Activated CD4-positive, CD25-positive, alpha-beta regulatory T cell treated with anti-CD3 and anti-CD28 coated beads, Interleukin-2, amount 50 U/mL, for 24 hours (primary cell): Measurements from ENCODE around the gene AP4B1.

Experiments used
- ATAC-seq, 2 donors: fragments of 150-1000 bp; cut with Tn5 transposase; one replicate each; pipeline ENCODE4 v1.10.0; 2021; ENCODE audit warnings: mild to moderate bottlenecking in 1 of 2, moderate library complexity in 1 of 2

Gene AP4B1

DNA sequence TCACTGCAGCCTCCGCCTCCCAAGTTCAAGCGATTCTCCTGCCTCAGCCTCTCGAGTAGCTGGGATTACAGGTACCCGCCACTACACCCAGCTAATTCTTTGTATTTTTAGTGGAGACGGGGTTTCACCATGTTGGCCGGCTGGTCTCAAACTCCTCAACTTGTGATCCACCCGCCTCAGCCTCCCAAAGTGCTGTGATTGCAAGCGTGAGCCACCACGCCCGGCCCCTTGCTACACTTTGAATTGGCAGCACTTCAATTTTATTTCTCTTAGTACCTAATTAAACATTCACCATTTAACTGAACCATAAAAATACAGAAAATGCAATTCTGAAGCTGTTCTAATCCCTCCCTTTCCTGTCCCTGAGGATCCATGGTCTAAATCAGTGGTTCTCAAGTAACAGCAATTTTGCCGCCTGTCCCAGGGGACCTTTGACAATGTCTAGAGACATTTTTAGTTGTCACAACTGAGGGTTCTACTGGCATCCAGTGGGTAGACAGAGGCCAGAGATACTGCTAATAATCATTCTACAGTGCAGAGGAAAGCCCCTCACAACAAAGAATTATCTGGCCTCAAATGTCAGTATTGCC, 12.9 kb downstream of the AP4B1 start:
- no peak for ATAC-seq

DNA sequence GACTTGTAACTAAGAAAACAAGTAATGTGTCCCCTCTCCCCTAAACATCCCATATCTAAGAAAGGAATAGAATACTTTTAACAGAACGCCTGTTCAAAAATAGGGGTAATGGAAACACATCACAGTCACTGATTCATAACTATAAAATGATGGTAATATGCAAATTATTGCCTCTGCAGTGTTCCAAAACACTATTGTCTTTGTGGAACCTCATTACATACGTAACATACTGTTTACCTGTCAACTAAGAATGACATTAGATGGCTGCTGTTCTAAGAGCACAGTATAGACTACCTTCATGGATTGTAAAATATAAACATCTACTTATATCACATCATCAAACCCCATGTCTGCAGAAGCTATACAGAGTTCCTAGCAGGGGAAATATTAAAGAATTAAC, 13.8 kb downstream of the AP4B1 start:
- ATAC-seq = peak; percentile 65 to 72

DNA sequence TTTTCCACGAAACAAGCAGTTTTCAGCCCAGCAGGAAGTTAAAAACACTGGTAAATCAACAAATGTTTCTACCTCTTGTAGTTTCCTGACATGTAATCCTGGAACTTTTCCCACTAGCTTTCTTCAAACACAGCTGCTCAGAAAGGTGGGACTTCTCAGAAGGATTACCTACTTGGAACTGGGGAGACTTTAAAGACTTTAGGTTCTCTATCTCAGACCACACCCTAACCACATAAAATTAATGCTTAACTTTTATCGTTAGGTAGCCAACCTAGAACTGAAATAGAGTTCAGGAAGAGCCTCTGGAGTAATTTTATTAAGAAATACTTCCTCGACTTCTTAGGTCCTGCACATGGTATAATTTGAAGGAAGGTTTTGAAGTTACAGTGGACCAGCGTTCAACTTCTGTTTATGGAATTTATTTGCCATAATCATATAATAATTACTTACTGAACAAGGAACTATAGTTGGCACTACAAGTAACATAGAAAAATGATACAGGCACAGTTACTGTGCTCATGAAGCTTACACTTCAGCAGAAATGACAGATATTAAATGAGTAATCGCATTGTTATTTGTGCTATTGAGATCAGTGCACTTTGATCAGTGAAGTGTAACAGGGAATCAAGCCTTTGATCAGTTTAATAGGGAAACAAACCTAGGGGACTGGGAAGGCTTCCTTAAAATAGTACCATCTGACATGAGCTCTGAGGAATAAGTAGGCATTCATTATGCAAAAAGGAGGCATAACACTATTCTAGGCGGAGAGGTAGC, 17.0 kb downstream of the AP4B1 start, which contains the start of gene BCL2L15:
TSS of gene BCL2L15 (minus strand) at position 180 of the 774 bp plus-strand sequence. CDS start 206 bp downstream, outside the sequence.
- no peak for ATAC-seq

DNA sequence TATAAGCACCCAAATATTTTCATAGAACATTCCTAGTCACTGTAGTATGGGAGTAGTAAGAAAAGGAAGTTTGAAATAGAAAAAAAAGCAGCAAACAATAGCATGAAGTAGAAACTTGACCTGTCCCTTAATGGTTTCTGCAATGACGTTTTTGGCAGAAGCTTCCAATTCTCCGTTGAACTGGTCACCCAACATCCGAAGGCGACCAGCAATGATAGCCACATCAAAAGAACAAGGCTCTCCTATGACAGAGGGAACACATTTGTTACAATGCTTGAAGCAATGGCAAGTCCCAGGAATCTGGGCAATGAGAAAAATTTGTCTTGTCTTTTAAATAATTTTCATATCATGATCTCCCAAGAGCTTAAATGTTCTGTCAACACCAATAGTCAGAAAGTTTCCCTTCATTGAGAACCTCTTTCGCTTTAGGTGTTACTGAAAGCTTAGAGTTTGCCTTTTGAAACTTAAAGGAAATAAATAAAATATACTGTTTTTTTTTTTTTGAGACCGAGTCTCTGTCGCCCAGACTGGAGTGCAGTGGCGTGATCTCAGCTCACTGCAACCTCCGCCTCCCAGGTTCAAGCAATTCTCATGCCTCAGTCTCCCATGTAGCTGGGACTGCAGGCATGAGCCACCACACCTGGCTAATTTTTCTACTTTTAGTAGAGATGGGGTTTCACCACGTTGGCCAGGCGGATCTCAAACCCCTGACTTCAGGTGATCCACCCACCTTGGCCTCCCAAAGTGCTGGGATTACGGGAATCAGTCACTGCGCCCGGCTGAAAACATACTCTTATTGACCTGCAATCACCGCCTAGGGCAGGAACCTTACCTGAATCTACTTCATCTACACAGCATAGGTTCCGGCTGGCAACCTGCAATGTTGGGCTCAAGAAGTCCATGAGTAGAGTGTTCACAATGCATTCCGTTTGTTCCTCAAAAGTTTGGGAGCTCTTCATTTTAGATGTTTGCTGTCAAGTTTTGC, 17.9 kb downstream of the AP4B1 start:
- ATAC-seq = no peak

DNA sequence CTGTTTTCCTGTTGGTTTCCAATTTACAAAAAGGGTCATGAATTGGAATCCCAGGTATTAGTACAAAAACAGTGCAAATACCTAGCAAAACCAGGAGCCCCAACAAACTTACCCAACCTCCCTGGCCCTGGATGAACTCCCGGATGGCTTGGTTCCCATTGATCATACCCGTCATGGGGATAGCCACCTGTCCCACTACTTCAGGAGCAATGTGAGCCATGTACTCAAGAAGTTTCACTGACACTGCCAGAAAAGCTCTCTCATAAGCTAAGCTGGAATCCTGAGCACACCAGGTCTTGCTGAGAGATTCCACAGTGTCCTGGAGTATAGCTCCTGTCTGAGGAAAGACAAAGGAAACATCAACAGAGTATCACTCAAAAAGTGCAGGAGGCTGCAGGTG, 22.9 kb downstream of the AP4B1 start:
- no peak for ATAC-seq

DNA sequence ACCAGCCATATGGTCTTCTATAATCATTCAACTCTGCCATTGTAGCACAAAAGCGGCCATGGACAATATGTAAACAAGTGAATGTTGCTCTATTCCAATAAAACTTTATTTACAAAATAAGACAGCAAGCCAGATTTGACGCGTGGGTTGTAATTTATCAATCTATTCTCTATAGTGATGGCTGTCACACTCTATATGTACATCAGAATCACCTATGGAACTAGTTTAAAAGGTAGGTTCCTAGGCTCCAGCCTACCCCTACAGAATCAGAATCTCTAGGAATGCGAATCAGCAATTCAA, 24.9 kb downstream of the AP4B1 start:
- ATAC-seq = no peak

DNA sequence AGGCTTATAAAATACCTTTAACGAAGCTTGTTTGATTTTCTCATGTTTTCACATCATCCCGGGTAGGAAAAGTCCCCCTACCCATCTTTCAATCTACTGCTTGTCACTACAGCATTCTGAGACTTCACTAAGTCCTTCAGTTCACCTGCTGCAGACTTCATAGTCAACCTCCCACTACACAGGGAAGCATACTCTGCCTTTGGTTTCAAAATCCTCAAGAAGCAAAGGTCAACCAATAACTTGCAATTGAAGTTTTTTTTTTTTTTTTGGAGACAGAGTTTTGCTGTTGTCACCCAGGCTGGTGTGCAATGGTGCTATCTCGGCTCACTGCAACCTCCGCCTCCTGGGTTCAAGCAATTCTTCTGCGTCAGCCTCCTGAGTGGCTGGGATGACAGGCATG, 28.4 kb downstream of the AP4B1 start:
- no peak for ATAC-seq

DNA sequence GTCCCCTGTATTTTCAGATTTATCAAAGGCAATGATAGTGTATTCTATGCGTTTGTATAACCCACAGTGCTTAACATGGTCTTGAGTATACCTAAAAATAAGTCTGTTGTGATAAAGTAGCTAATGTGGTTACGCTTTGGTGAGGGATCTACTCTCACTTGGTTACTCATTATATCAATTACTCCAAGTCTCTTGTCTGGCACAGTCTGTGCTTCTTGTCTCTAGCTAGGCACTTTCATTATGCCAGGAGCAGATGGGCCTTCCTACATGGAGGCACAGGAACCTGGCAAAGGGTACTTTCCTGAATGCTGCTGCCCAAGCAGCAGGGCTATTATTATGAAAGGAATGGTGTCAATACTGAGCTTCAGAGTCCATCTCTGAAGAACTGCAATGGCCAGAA, 28.9 kb downstream of the AP4B1 start:
- ATAC-seq = no peak

DNA sequence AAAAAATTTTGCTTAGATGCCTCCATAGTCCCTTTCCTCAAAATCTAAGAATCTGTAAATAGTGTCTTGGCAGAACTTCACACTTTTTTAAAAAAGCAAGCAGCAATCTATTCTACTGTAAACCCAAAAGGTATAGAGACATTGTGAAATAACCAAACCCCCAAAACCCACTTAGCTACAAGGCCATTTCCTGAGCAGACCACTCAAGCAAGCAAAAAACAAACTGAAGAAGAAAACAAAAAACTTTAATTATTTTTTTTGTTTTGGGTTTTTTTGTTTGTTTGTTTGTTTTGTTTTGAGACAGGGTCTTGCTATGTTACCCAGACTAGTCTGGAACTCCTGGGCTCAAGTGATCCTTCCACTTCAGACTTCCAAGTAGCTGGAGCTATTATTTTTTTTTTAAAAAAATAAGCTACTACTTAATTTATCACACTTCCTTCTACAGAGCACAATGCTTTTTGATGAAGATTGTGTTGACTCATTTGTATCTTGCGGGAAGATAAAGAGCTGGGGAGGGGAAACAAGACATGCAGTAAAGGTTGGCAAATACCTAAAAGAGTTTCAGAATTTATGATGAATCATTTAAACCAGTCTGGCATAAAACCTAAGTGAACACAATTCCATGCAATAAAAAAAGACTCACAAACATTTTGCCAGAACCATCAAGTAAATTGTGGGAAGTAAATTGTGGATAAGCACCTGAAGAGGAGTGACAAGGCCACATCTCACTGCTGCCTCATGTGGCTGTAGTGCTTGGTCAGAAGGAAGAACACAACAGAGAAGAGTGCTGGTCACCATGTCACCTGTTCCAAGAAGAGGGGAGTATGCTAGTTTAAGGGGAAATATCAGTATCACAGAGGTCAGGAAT, 30.4 kb downstream of the AP4B1 start:
- ATAC-seq = peak; percentile 49 to 50

DNA sequence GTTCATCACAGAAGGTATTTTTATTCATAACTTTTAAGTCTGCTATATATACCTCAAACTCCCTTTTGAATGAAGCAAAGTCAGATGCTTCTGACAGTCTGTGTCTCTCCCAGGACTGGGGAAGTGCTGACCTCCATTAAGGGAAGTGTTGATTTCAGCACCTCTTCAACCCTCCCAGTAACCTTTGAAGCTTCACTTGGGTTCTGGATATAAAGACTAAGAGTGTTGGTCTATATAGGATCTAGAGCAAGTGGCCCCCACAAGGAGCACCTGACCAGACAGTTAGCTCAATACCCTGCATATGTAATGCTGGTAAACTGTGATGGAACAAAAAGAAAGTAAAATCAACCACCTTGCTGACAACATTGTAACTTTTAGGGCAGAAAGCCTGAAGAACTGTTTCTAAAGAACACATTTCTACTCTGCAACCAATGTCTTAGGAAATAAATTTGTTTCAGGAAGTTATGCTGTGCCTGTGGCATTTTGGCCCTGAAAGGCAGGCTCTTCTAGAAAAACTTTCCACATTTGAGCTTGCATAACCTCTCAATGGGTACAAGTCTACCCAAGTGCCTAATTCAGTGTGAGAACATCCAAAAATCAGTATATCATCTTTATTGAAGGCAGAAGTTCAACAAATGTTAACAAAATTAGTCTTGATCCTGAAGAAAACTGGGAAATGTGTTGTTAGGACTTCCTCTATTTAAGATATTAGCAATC, 32.2 kb downstream of the AP4B1 start:
- ATAC-seq = no peak

DNA sequence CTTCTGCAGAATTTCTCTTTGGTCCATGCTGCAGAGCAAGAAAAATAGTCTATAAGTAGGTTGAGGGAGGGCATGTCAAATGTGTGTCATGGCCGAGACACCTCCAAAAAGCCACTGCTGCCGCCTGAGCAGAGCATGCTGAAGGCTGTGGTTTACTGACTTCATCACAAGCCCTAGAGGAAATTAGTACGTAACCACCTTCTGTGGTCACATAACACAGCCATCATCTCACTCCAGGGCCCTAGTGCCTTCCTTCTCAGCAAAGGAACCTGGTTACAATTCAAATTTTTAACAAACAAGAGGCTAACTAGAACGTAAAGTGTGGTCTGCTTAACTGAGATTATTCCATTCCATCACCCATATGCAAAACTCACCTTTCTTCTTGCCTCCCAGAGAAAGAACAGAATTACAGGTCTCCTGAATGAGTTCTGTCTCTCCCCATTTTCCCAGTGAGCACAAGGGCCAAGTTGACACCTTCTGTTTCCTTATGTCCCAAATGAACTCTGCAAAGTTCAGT, 32.9 kb downstream of the AP4B1 start, which contains the start of gene PTPN22:
TSS of gene PTPN22 (minus strand) at position 116 of the 517 bp plus-strand sequence.
- ATAC-seq = peak; percentile 95

DNA sequence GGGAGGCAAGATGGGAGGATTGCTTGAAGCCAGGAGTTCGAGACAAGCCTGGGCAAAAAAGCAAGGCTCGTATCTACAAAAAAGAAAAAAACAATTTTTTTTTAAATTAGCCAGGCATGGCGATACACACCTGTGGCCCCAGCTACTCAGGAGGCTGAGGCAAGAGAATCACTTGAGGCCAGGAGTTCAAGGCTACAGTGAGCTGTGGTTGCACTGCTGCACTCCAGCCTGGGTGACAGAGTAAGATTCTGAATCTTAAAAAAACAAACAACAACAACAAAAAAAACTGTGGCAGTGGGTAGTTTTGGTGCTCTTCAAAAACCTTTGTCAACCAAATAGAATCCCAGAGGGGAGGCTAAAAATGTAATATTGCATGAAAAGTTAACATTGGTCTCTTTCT, 33.8 kb downstream of the AP4B1 start:
- ATAC-seq = no peak

DNA sequence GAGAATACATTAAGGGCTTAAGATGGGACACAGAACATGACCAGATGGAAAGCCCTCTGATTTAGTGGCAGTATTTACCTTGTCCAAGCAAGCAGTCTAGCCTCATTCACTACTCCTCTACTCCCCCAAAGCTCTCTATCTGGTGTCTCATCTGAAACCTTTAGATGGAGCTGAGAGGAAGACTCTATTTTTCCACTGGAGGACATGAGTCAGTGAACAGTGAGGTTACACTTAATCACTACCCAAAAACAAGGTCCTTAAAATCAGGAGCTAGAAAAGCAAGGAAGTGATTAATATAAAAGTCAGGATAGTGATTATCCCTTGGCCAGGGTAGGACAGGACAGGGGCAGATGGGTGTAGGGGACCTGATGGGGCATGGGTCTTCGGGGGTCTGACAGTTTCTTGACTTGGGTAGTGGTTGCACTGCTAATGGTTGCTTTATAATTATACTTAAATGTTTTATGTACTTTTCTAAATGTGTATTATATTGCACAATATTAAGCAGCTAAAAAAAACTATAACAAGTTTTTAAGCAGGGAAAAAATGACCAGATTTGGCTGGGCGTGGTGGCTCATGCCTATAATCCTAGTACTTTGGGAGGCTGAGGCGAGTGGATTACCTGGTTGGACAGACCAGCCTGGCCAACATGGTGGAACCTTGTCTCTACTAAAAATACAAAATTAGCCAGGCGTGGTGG, 36.1 kb downstream of the AP4B1 start:
- ATAC-seq = peak; percentile 57 to 67

DNA sequence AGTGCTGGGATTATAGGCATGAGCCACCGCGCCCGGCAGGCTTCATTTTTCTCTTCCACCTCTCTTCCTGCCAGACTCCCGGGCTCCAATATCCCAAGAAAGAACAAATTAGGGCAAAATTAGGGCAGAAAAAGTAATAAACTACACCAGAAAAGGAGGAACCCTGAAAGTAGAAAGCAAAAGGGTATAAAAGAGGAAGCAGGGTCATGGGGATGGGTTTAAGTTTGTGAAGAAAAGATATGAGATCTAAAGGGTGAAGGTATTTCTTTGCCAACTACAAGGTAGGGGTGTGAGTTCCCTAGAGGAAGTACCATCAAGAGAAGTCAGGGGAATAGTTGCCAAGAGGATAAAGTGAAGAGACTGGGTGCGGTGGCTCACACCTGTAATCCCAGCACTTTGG, 43.0 kb downstream of the AP4B1 start:
- no peak for ATAC-seq

DNA sequence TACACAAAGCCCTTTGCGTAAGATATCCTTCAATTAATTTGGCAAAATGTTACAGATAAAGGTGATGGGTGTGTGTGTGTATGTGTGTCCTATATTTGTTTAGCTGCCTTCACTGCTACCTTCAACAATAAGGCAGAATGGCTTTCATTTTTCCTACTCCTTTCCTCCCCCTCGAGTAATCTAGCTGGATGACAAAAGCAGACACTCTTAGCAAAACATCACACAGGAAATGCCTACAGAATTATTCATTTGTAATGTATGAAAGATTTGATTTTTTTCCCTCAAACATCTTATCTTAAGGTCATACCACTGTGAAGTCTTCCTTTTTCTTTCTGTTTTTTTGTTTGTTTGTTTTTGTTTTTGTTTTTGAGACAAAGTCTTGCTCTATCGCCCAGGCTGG, 43.7 kb downstream of the AP4B1 start:
- no peak for ATAC-seq

DNA sequence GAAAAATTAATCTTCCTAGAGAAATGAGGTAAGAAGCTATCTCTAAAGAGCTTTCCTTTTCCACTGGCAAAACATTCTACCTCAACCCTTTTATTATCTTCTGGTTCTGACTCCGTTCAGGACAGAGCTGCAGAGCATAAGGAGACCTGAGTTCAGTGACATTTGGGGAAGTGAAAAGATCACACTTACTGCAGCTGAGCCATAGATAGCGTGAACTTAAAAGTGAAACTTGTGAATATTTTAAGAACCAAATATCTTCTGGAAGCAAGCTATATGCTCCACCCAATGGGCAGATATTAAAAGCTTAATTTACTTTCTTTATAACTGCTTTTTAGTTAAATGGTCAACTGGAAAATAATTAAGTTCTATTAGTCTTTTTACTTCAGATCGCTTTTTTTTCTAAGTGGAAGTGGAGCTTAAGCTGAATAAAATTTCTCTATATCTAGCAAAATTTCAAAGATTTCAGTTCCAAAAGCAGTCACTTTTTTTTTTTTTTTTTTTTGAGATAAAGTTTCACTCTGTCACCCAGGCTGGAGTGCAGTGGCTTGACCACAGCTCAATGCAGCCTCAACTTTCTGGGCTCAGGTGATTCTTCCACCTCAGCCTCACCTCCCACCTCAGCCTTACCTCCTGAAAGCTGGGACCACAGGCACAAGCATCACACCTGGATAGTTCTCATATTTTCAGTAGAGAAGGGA, 45.0 kb downstream of the AP4B1 start:
- peak; percentile 28 to 82 for ATAC-seq

DNA sequence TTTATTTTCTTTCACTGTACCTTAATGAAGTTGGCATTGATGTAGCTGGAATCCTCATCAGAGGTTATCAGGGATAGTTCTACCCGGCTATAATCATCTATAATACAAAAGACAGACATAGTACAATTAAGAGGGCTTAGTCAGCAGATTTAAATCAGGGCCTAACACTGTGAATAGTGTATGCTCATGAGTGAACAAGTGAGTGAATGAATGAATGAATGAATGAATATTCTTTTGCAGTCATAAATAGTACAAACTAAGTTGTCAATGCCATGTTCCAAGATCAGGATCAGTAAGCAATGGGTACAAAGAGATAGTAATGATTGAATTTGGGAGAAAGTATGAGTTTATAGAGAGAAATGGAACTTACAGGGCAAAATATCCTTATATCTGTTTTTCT, 45.6 kb downstream of the AP4B1 start:
- ATAC-seq = no peak

DNA sequence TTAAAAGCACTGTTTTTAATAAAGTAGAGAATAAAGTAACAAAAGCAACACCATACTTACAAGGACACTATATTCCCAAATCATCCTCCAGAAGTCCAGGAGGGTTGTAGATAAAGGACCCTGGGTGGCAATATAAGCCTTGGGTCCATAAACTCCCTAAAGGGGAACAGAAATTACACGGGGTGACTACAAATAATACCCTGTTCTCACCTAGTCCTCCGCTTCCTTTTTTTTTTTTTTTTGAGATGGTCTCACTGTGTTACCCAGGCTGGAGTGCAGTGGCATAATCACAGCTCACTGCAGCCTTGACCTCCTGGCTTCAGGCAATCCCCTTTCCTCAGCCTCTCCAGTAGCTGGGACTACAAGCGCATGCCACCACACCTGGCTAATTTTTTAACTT, 46.2 kb downstream of the AP4B1 start:
- no peak for ATAC-seq

DNA sequence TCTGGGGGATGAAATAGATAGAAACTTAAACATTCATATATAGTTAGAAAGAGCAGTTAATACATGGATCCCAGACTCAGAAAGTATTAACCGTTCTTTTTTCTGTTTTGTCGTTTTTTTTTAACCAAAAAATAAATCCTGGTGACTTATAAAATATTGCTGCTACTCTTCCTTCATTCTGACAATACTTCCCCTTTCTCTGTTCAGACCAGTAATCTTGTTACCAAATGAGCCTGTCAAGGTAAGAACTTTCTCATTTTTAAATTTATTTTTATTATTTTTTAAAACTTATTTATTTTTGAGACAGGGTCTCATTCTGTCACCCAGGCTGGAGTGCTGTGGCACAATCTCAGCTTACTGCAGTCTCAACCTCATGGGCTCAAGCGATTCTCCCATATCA, 46.8 kb downstream of the AP4B1 start:
- ATAC-seq = no peak

DNA sequence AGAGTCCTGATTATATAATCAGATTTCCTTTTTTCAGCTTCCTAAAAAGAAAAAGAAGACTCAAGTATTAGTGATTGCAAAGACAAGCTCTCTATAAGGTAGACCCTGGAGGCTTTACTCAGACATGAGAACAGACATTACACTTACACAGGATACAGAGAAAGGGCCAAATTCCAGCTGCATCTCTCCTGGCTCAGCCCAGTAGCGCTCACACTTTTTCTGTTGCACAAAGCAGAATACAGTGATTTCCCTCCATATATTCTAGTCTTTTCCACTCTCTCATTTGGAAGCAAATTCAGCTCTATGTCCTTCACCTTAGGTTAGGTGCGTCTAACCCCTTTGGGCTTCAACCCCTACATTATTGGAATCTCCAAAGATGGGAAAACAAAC, 48.2 kb downstream of the AP4B1 start:
- ATAC-seq = no peak
